ENCODE data around the gene SEPTIN2.

Gene SEPTIN2

DNA sequence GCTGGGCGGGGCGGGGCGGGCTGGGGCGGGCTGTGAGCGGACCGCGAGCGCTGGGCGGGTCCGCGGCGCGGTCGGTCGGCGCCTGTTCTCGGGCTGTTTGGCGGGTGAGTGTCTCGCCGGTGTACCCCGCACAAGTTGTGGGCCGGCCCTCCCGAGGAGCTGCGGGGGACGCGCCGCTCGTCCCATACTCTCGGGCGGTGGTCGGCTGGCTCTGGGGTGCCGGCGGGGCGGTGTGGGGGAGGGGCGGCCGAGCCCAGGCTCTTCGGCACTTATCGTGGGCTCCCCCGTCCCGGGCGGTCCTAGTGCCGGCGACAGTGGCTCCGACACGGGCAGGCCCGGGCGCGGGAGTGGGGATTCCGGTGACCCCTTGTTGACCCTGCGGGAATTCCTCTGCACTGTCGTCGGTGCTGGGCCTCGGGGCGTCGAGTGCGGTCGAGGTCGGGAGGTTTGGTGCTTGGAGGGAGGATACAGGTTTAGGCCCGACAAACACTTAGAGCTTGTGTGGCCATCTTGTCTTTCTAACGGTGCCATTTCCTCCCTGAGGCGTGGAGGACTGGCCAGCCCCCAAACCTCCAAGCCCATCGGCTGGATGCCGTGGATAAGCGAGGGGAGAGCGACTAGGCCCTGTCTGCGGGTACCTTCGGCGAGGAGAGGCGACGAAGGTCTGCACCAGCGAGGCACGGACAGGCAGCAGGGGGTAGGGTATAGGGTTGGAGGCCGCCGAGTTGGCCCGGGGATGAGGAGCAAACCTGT lies at the start of gene SEPTIN2:
SEPTIN2 (plus strand) TSS at position 47 of the 753 bp plus-strand sequence. CDS start 8,308 bp downstream, outside the sequence.
- Histone ChIP-seq H3K4me3 (ENCODE audit: low read depth, low read length) (peak within 1 kb of the TSS; percentile 95), H3K27ac (peak within 1 kb of the TSS; percentile 99), H3K27me3 (replicated peaks) (no peaks in the 10 kb centered on the region), H3K36me3 (replicated peaks) (no peaks in the 10 kb centered on the region)
- TF ChIP-seq, protein P1, sequence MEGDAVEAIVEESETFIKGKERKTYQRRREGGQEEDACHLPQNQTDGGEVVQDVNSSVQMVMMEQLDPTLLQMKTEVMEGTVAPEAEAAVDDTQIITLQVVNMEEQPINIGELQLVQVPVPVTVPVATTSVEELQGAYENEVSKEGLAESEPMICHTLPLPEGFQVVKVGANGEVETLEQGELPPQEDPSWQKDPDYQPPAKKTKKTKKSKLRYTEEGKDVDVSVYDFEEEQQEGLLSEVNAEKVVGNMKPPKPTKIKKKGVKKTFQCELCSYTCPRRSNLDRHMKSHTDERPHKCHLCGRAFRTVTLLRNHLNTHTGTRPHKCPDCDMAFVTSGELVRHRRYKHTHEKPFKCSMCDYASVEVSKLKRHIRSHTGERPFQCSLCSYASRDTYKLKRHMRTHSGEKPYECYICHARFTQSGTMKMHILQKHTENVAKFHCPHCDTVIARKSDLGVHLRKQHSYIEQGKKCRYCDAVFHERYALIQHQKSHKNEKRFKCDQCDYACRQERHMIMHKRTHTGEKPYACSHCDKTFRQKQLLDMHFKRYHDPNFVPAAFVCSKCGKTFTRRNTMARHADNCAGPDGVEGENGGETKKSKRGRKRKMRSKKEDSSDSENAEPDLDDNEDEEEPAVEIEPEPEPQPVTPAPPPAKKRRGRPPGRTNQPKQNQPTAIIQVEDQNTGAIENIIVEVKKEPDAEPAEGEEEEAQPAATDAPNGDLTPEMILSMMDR (IDR thresholded peaks at IDR 0.05; ENCODE audit: low read depth, low read length, missing control alignments): no peak
- in situ Hi-C loops (cut with HindIII; ENCODE audit: low pct_ligation_motif_present, low sequenced_read_pairs): no loop called here
- peak; percentile 41 for DNase-seq

DNA sequence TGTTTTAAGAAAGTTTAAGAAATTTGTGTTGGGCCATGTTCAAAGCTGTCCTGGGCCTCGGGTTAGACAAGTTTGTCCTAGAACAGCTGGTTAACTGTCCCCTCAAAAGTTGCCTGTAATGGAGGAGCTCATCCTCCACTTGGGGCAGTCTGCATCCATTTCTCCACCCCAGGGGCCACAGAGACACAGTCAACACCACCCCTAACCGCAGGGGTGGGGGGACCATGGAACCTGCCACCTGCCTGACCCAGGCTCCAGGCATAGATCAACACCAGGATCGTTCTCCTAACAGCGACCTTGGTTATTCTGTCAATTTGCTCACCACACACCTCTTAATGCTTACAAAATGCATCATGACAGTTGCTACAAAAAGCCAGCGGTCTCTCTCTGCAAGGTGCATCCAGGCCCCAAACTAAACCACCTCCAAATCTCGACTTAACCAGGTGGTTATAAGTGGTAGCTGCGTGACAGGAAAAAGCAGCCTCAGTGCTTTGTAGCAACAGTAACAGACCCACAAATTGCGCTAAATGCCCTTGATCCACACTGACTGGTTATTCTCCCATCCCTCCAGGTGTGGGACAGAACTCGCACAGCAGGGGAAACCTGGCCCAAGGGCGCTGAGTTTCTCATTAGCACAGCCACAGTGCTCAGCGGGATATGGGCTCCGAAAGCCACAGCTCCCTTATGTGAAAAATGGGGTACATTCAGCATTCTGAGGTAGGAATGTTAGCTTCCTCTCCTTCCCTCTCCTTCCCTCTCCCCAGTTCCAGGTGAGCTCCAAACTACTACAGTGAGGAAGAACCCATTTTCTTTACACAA lies 48.3 kb upstream of the SEPTIN2 start:
- peaks cover 62% of the 10 kb centered on the region for H3K36me3 ChIP-seq (replicated peaks)
- in situ Hi-C loops (cut with HindIII; ENCODE audit: low pct_ligation_motif_present, low sequenced_read_pairs): no loop called here
- DNase-seq: no peak
- no peak overlapping the region for H3K4me3 ChIP-seq (ENCODE audit: low read depth, low read length)
- TF ChIP-seq, protein P1 (IDR thresholded peaks at IDR 0.05; ENCODE audit: low read depth, low read length, missing control alignments): peak; percentile 20
- H3K27me3 ChIP-seq (replicated peaks): no peaks in the 10 kb centered on the region
- no peak overlapping the region for H3K27ac ChIP-seq

DNA sequence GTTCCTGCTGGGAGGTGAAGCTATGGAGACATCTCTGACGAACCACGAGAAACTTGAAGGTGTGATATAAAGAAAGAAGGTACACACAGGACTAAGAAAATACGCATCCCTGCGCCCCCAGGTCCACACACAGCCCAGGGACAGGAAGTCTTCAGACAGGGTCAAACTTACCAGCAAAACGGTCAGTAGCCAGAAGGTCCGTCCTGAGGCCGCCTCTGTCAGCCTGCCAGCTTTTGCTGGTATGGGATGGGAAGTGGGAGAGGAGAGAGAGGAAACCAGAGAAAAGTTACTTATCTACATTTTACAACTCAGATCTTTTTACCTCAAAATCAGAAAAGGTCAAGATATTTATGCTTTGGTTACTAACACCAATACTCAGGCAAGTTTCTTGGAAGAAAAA lies 47.4 kb upstream of the SEPTIN2 start:
- Histone ChIP-seq H3K36me3 (replicated peaks) (peaks cover 53% of the 10 kb centered on the region), H3K27me3 (replicated peaks) (no peaks in the 10 kb centered on the region), H3K4me3 (ENCODE audit: low read depth, low read length) (no peak overlapping the region), H3K27ac (no peak overlapping the region)
- no peak for DNase-seq
- TF ChIP-seq, protein P1 (IDR thresholded peaks at IDR 0.05; ENCODE audit: low read depth, low read length, missing control alignments): no peak
- in situ Hi-C loops (cut with HindIII; ENCODE audit: low pct_ligation_motif_present, low sequenced_read_pairs): no loop called here

DNA sequence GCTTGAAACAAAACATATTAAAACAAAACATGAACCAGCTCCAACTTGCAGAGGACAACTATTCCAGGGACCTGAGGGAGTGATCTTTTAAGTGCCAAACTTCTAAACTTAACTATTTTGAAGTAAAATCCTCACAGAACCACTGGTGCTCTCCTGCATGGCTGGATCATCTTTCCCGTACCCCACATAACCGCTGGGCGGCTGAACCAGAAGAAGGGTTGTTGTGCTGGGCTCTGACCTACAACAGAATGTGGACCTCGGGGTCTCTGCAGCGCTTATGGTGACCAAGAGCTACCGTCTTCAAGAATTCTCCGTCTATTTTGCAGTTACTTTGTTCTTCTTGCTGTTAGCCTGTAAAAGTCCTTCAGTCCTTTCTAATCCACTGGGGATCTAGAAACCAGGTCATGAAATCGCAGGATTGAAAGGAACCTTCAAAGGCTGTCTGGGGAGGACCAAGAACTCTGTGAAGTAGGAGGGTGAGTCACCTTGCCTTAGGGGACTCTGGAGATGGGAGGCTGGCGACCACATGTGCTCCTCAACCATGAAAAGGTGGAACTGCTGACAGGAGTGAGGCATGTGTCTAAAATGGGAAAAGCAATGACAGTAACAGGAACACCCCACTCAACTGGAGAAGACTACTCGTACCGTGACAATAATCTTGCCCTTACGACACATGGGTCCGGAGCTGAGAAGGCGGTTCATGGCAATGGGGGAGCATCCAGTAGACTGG lies 46.8 kb upstream of the SEPTIN2 start:
- H3K27ac ChIP-seq: no peak overlapping the region
- no peaks in the 10 kb centered on the region for H3K27me3 ChIP-seq (replicated peaks)
- TF ChIP-seq, protein P1 (IDR thresholded peaks at IDR 0.05; ENCODE audit: low read depth, low read length, missing control alignments): no peak
- in situ Hi-C loops (cut with HindIII; ENCODE audit: low pct_ligation_motif_present, low sequenced_read_pairs): no loop called here
- no peak overlapping the region for H3K4me3 ChIP-seq (ENCODE audit: low read depth, low read length)
- DNase-seq: peak; percentile 15
- H3K36me3 ChIP-seq (replicated peaks): peaks cover 48% of the 10 kb centered on the region

DNA sequence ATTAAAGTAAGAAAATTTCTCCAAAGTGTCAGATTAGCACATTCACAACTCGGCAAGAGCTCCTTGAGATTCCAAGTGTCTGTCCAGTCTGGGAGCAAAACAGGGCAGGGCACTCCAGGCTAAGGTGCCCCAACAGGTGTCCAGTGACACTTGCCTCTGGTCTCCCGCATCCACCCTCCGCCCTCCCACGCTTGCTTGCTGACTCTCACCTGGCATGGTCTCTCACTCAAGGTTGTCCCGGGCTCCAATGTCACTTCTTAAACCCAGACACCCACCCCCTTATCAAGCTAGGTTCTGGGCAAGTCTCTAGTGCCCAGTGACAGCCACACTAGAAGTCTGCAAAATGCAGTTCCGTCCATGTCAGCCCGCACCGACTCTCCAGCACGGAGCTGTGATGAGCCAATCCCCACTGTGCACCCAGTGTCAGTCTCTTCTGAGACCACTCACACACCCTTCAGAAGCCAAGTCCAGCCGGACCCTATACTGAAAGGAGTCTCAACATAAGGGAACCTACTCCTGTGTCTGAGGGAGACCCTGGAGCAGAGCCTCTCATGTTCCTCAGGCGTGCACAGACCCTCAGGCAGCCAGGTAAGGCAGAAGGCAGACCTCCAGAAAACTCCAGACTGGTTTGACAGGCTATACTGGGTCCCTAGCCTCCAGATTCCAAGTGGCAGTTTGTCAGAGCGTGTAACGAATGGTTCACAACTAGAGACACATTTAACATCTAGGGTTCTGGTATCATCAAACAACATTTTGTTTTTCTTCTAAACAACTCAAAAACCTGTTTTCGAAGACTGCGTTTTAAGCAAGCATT lies 45.8 kb upstream of the SEPTIN2 start:
- in situ Hi-C loops (cut with HindIII; ENCODE audit: low pct_ligation_motif_present, low sequenced_read_pairs): no loop called here
- peaks cover 39% of the 10 kb centered on the region for H3K36me3 ChIP-seq (replicated peaks)
- peak overlapping the region; percentile 4 for H3K4me3 ChIP-seq (ENCODE audit: low read depth, low read length)
- H3K27me3 ChIP-seq (replicated peaks): no peaks in the 10 kb centered on the region
- no peak overlapping the region for H3K27ac ChIP-seq
- DNase-seq: no peak
- TF ChIP-seq, protein P1 (IDR thresholded peaks at IDR 0.05; ENCODE audit: low read depth, low read length, missing control alignments): no peak

Measured in brain microvascular endothelial cell (primary cell).